Hematopoietic multipotent progenitor cell treated with erythropoietin and hydrocortisone succinate and interleukin-3 and kit ligand, for 8 days (in vitro differentiated cells): ENCODE data around the gene COL5A1.
"Not testable (repeated sequence)": the region's sequence is repeated elsewhere in the genome, so short reads cannot be mapped to it uniquely, and the experiment has no call there.

ENCODE experiments used
- DNase-seq: peaks from one replicate; pipeline ENCODE4 v3.0.0-alpha.2; 2015

COL5A1 gene

DNA sequence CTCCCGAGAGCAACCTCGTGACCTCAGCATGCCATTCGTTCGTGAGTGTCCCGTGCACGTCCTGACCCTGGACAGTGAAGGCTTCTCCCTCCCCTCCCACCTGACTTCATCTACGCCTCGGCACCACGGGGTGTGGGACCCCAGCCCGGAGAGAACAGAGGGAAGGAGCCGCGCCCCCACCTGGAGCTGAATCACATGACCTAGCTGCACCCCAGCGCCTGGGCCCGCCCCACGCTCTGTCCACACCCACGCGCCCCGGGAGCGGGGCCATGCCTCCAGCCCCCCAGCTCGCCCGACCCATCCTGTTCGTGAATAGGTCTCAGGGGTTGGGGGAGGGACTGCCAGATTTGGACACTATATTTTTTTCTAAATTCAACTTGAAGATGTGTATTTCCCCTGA, 200.7 kb downstream of the COL5A1 start:
- no peak for DNase-seq

DNA sequence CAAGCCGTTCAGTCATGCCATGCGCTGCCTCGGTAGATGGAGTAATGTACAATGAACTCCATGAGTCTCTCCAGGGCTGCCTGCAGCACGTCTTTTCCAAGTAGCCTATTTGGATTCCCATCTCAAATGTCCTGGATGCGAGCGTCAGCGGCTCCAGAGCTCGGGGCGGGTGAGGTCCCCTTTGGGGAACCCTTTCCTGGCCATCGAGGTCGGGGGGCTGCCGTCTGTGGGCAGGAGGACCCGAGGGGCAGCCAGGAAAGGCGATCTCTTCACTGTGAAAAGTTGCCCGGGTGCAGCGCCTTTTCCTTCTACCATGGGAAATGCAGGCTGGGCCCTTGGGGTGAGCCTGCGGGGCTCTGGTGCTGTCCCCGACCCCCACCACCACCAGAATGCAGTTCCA, 202.1 kb downstream of the COL5A1 start:
- DNase-seq = no peak

GRCh38 chr9:134844821-134845220, 203.2 kb downstream of the COL5A1 start:
- no peak for DNase-seq

GRCh38 chr9:134846187-134846586, 204.6 kb downstream of the COL5A1 start:
- DNase-seq = no peak

DNA sequence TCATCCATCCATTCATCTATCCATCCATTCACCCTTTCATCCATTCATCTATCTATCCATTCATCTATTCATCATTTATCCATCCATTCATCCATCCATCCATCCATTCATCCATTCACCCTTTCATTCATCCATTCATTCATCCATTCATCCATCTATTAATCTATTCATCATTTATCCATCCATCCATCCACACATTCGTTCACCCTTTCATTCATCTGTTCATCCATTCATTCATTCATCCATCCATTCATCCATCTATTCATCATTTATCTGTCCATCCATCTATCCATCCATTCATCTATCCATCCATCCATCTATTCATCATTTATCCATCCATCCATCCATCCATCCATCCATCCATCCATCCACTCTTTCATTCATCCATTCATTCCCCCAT, 205.1 kb downstream of the COL5A1 start:
- DNase-seq = no peak

DNA sequence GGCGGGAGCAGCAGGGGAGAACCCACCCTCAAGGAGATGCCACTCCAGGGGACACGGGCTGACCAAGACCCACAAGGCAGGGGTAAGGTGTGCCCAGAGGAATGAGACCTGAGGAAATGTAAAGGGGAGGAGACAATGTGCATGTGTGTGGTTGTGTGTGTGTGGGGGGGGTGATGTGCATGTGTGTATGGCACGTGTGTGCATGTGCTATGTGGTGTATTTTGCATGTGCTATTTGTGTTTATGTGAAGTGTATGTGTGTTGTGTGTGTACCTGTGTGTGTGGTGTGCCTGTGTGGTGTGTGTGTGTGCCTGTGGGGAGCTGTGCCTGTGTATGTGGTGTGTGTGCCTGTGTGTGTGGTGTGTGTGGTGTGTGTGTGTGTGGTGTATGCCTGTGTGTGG, 205.5 kb downstream of the COL5A1 start:
- DNase-seq = no peak

DNA sequence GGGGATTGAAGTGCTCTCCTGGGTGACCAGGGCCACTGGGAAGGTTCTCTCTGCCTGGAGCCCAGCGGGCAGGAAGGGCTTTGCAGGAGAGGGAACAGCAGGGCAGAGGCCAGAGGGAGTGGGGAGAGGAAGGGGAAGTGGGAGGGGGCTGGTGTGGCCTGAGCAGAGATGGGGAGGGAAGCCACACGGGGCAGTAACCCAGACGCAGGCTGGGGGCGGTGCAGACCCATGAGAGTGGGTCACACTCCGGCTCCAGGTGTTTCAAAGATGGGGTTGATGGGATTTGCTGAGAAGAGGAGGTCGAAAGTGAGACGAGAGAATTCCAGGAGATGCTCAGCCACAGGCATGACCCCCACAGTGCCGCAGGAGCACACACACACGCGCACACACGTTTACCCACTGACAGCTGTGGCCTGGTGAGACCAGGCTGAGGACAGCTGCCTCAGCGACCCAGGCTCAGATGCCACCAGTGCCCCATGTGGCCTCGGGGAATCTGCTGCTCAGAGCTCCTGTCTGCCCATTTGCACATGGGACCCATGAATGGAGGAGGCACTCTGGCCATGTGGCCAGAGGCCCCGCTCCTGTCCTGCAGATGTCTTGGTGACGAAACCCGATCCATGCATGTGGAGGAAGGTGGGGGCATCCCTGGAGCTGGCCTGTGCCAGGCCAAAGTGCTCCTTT, 206.3 kb downstream of the COL5A1 start:
- DNase-seq = no peak

DNA sequence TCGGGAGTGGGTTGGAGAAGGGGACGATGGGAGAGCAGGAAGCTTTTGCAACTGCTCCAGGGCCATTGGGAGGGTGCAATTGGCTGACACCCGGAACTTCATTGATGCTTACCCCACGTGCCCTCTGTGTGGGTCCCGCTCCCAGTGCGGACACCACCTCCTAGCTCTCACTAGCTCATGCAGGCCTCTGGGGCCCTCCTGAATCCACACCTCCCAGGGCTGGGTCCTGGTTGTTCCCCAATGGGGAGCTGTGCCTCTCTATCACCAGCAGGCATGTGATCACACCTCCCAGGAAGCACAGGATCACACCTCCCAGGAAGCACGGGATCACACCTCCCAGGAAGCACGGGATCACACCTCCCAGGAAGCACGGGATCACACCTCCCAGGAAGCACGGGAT, 206.9 kb downstream of the COL5A1 start:
- no peak for DNase-seq

GRCh38 chr9:134850611-134851010, 209.0 kb downstream of the COL5A1 start:
- no peak for DNase-seq

- DNase-seq = no peak
Observed at GRCh38 chr9:134851020-134851419, 209.4 kb downstream of the COL5A1 start.

DNA sequence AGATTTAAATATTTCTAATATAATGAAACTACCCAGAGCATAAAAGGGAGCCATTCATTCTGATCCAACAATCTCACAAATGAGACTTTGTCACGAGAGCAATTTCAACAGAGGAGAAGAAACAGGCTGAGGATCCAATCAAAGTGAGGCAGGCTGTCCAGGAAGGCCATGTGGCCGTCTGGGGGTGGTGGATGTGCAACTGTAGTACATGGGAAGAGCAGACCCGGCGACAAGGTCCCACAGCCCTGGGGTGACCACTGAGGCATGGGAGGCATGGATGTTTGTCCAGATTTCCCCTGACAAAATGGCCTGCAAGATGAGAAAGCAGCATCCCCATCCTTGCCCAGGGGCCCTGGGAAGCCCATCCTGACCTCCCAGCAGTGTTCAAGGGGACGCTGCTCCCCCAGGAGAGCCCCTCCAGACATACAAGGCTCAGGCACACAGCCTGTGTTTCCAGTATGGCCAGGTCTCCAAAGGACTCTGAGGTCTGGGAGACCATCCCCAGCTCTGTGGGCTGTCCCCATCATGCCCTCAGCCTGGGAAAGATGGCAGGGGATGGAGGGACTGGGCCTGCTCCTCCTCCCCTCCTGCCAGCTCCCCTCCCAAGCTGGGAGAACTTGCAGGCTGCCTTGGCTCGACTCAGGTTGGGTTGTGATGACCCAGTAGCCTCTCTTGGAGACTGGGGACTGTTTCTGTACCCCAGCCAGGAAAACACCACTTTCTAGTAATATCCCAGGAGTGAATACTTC, 211.5 kb downstream of the COL5A1 start:
- no peak for DNase-seq

GRCh38 chr9:134853893-134854292, 212.3 kb downstream of the COL5A1 start:
- DNase-seq = no peak

DNA sequence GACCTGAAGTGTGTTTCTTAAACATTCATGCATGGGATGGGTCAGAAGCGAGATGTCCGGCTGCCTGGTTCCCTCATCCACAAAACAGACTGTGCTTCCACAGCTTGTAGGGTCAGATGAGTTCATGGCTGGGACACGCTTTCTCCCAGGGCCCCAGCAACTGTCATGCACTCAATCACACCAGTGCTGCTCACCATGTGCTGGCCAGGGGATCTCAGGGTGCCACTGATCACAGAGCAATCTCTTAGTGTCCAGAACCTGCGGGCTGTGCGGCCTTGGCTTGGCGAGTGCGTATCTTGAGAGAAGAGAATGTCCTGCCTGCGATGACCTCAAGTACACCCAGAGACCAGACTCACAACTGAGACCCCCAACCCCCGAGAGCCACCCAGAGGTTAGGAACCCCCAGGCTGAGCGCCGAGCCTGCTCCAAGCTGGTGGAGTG, 213.0 kb downstream of the COL5A1 start:
- no peak for DNase-seq

DNA sequence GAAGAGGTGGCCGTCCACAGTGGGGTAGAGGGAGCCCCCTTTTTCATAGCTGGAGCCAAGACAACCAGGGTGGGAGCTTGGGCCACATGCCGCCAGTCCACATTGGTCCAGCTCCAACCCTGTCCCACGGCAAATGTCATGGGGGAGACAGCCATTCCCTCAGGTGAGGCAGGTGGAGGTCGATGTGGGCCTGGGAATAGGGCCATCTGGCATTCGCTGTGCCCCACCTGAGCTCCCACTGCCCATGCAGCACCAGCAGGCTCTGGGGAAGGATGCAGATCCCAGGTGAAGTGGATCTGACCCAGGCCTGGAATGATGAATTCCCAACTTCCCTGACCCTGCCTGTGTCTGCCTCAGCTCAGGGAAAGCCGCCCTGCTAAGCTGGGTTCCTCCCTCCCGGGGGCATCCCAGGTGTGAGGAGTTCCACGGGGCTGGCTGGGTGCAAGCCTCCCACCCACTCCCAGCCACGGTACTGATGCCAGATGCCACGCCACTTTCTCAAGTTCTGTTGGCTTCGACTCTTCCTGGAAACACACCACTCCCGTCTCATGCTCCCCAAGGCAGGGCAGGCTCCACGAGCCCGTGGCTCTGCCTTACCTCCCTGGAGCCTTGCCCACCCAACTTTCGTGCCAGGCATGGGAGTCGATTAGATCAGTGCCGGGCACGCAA, 213.8 kb downstream of the COL5A1 start:
- no peak for DNase-seq

- no peak for DNase-seq
Observed at GRCh38 chr9:134855900-134856377, 214.3 kb downstream of the COL5A1 start.

DNA sequence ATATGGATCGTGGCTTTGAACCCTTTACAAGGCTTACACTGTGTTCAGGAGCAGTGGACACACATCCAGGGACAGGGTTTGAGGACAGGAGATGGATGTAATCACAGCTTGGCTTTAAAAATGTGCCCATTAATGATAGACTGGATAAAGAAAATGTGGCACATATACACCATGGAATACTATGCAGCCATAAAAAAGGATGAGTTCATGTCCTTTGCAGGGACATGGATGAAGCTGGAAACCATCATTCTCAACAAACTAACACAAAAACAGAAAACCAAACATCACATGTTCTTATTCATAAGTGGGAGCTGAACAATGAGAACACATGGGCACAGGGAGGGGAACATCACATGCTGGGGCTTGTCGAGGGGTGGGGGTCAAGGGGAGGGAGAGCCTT, 215.8 kb downstream of the COL5A1 start:
- DNase-seq = not testable (repeated sequence)

- no peak for DNase-seq
Observed at GRCh38 chr9:134858051-134858841, 216.6 kb downstream of the COL5A1 start.

DNA sequence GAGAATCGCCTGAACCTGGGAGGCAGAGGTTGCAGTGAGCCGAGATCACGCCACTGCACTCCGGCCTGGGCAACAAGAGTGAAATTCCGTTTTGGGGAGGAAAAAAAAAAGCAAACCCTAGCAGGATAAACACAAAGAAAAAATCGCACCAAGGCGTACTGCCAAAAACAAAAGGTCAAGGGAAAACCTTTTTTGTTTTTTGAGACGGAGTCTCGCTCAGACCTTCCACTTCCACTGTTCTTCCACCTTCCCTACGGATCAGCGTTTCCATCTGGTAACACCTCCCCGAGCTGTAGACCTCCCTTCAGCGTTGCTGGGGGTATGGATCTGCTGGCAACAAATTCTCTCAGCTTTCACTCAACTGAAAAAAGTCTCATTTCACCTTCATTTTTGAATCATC, 218.9 kb downstream of the COL5A1 start:
- DNase-seq = no peak

DNA sequence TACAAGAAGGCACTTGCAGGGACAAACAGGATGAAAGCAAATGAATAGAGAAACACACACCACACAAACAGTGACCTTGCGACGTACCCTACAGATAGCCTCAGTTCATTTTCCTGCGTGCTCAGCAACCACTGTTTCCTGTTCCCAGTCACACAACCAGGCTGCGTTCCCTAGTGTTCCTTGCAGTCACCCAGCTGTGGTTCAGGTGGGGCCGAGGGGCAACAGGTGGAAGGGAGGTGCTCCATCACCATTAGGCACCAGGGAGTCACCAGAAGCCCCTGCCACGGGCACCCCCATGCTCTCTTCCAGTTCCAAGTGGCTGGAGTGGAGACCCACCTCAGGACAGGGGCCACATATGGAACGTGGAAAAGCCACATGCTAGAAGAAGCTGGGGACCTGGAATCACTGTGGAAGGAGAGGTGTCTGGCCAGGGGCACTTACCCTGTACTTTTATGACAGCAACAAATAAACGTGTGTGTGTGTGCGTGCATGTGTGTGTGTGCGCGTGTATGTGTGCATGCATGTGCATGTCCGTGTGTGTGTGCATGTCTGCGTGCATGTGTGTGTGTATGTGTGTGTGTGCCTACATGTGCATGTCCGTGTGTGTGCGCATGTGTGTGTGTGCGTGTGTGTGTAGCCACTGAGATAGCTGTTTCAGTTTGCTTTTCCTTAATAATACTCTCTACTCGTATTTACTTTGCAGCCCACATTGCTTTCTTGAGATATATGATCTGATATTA, 220.2 kb downstream of the COL5A1 start:
- no peak for DNase-seq

GRCh38 chr9:134863306-134863902, 221.8 kb downstream of the COL5A1 start:
- DNase-seq = no peak

GRCh38 chr9:134863941-134864820, 222.6 kb downstream of the COL5A1 start:
- no peak for DNase-seq
